Aorta (tissue), 5 donors: ENCODE measurements around the gene CACNA1B. TPM values are rescaled to one million over a fixed set of nuclear protein-coding genes. Genes with fewer than 3 reads are reported as not detected.

Source experiments
- ATAC-seq: fragments of 200-7000 bp; cut with Tn5 transposase; one replicate; pipeline ENCODE4 v1.9.1; 2022; ENCODE audit warnings: moderate library complexity; ENCODE audit not compliant: low FRiP score
- DNase-seq, 2 donors: peaks; one replicate each; pipeline ENCODE4 v3.0.0-alpha.2; 2020
- H3K27ac ChIP-seq, 2 donors: one replicate each; pipeline ENCODE4 v1.5.1; 2013; ENCODE audit warnings: low read length in 2 of 2, mild to moderate bottlenecking in 2 of 2, moderate library complexity in 2 of 2, control low read depth in 1 of 2, inconsistent platforms in 1 of 2, low read depth in 1 of 2
- H3K27me3 ChIP-seq, 2 donors: one replicate each; pipeline ENCODE4 v1.6.1; 2013; ENCODE audit warnings: control low read depth in 1 of 2, low read length in 1 of 2, mild to moderate bottlenecking in 1 of 2, moderate library complexity in 1 of 2; ENCODE audit not compliant: insufficient read depth in 2 of 2, control insufficient read depth in 1 of 2
- H3K36me3 ChIP-seq, 2 donors: one replicate each; pipeline ENCODE4 v1.6.1; 2013; ENCODE audit warnings: control low read depth in 1 of 2, low read length in 1 of 2, mild to moderate bottlenecking in 1 of 2; ENCODE audit not compliant: insufficient read depth in 2 of 2, control insufficient read depth in 1 of 2
- H3K4me1 ChIP-seq, 2 donors: one replicate each; pipeline ENCODE4 v1.6.1; 2013; ENCODE audit warnings: low read length in 2 of 2, control low read depth in 1 of 2, mild to moderate bottlenecking in 1 of 2, moderate library complexity in 1 of 2; ENCODE audit not compliant: insufficient read depth in 2 of 2, control insufficient read depth in 1 of 2
- H3K4me3 ChIP-seq, 2 donors: one replicate each; pipeline ENCODE4 v1.5.1; 2013; ENCODE audit warnings: low read length in 2 of 2, control low read depth in 1 of 2, mild to moderate bottlenecking in 1 of 2
- H3K9me3 ChIP-seq: one replicate; pipeline ENCODE4 v1.6.1; 2013; ENCODE audit warnings: mild to moderate bottlenecking, low read length; ENCODE audit not compliant: control insufficient read depth
- WGBS, 2 donors: extraction: QIAGEN DNeasy Blood & Tissue Kit; methylation state at CpG; one replicate each; pipeline ENCODE4 v1.1.7; 2013; 5-methylcytosine and 5-hydroxymethylcytosine counted together
- intact Hi-C, 2 donors: fragments of 100-400 bp; cut with DNase I; formaldehyde crosslinking; loops; one replicate each; pipeline versions ENCODE4 v1.14.2 to v1.15.0; 2022
- polyA plus RNA-seq, 2 donors: library from polyadenylated mRNA; stranded (reverse); fragments of 200-250 nt; gene quantifications; one replicate each; pipeline ENCODE4 v1.2.3, GENCODE V29; 2013
- total RNA-seq, 2 donors: library from RNA; stranded (reverse); fragmentation: NEBNext Ultra II Directional; extraction: Animal tissue kit (Norgen Biotek cat#: 25700); gene quantifications; one replicate each; pipeline ENCODE4 v1.2.1, GENCODE V29; 2021
- donor health status: healthy with polysubstance abuse.
- donor health status: Bipolar disorder and iron deficiency.
- donor health status: DM: no; HTN: no; CAD: no.
- donor health status: DM: no; HTN: no; CAD: no.
- donor health status: DM: yes; HTN: yes; CAD: no.

Gene CACNA1B
- total and polyA plus RNA-seq, 4 donors = under 0.01 to 0.05 (median 0.03) TPM; not detected in 1

DNA sequence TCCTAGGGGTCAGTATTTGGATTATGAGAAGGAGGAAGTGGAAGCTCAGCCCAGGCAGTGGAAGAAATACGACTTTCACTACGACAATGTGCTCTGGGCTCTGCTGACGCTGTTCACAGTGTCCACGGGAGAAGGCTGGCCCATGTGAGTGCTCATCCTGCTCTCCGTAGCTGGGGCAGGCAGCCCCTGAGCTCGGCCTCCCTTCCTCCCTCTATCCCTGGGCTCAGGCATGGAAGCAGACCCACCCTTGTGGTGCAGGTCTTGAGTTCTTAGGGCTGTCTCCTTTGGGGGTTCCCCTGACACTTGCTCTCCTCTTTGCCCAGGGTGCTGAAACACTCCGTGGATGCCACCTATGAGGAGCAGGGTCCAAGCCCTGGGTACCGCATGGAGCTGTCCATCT, 180.1 kb downstream of the CACNA1B start:
- Histone ChIP-seq H3K27ac (no peak overlapping the region), H3K4me3 (no peak overlapping the region), H3K4me1 (no peaks in the 10 kb centered on the region), H3K27me3 (no peaks in the 10 kb centered on the region), H3K36me3 (no peaks in the 10 kb centered on the region), H3K9me3 (no peaks in the 10 kb centered on the region)
- ATAC-seq = no peak
- WGBS, 2 donors = 73 to 74% methylated on average over 8 of the region's 8 CpGs
- peak in 1 of 2 donors; percentile 17 for DNase-seq
- intact Hi-C loops = no loop called here

DNA sequence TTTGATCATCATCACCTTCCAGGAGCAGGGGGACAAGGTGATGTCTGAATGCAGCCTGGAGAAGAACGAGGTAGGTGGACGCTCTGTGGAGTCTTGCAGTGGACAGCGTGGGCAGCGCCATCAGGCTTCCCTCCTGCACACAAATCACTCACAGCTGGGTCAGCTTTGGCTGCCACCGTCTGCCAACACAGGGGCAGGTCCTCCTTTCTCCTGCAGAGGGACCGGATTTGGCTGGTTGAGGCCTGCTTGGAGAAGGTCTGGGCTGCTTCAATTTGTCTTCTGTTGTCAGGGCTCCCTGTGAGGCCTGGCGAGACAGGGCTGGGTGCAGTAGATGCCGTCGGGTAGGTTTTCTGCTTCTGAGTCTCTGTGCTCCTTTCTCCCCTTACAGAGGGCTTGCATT, 180.6 kb downstream of the CACNA1B start:
- 79 to 83% methylated on average over 9 of the region's 9 CpGs for WGBS, 2 donors
- Histone ChIP-seq H3K27ac (no peak overlapping the region), H3K36me3 (no peaks in the 10 kb centered on the region), H3K4me1 (no peaks in the 10 kb centered on the region), H3K27me3 (no peaks in the 10 kb centered on the region), H3K4me3 (no peak overlapping the region), H3K9me3 (no peaks in the 10 kb centered on the region)
- ATAC-seq = no peak
- DNase-seq = peak; percentile 9 to 16
- intact Hi-C loops = no loop called here

DNA sequence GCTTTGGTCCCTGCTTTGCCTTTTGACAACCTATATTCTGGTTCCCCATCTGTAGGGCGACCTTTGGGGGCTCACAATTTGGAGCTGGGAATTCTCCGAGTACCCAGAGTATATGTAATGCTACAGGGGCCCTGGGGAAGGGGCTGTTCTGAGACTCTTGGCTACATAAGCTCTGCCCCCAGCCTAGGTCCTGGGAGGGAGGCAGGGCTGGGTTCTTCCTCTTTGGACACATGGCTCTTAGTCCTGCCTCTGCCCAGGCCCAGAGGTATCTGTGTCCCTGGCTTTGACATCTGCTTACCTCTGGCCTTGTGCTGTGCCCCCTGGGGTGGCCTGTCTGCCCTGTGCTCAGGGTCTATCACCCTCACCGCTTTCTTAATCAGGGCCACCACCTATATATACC, 181.6 kb downstream of the CACNA1B start:
- Histone ChIP-seq H3K27me3 (no peaks in the 10 kb centered on the region), H3K4me3 (no peak overlapping the region), H3K9me3 (no peaks in the 10 kb centered on the region), H3K36me3 (no peaks in the 10 kb centered on the region), H3K27ac (no peak overlapping the region), H3K4me1 (no peaks in the 10 kb centered on the region)
- DNase-seq (peak in 1 of 2 donors; percentile 11), ATAC-seq (no peak)
- intact Hi-C loops = no loop called here
- WGBS, 2 donors = 76 to 77% methylated on average over 3 of the region's 3 CpGs

DNA sequence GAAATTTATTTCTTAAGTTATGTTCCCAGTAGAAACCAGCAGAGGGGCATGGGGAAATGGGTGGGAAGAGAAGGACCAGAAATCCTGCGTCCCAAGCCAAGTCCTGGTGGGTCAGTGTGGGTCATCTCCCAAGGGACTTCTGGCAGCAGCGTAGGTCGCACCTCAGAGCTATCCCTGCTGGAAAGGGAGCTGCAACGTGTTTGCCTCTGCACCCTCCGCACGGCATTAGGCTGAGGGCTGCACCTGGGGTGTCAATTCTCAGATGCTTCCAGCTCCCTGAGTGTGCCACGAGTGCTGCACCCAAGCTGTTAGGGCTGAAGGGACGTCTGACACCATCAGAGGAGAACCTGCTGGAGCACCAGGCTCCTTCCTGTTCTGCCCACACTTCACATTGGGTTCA, 182.8 kb downstream of the CACNA1B start:
- WGBS, 2 donors = 66 to 71% methylated on average over 8 of the region's 8 CpGs
- ATAC-seq = no peak

DNA sequence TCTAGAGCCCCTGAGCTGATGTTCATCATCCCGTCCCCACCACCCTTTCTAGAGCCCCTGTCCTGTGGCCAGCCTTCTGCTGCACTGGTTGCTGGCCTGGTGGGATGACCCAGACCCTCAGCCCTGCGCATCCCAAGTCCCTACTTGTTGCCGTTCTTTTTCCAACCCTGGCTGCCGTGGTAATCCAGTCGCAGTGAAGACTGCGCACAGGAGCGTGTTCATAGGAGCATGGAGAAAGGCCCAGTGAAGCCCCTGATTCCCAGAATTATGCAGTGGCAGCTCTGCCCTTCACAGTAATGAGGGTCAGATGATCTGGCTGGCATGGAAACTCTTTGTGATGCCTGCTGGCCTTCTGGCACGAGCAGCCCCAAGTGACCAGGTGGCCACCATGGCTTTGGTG, 183.3 kb downstream of the CACNA1B start:
- Histone ChIP-seq H3K4me1 (no peaks in the 10 kb centered on the region), H3K27me3 (no peaks in the 10 kb centered on the region), H3K27ac (no peak overlapping the region), H3K4me3 (no peak overlapping the region), H3K36me3 (no peaks in the 10 kb centered on the region), H3K9me3 (no peaks in the 10 kb centered on the region)
- 85 to 96% methylated on average over 8 of the region's 8 CpGs for WGBS, 2 donors
- ATAC-seq (no peak), DNase-seq (peak in 1 of 2 donors; percentile 38)
- intact Hi-C loops = no loop called here

More for the DNA sequence above, 182.8 kb downstream of the CACNA1B start:
- intact Hi-C loops = no loop called here
- Histone ChIP-seq H3K27ac (no peak overlapping the region), H3K27me3 (no peaks in the 10 kb centered on the region), H3K4me1 (no peaks in the 10 kb centered on the region), H3K4me3 (no peak overlapping the region), H3K9me3 (no peaks in the 10 kb centered on the region), H3K36me3 (no peaks in the 10 kb centered on the region)
- DNase-seq = peak; percentile 9 to 42

DNA sequence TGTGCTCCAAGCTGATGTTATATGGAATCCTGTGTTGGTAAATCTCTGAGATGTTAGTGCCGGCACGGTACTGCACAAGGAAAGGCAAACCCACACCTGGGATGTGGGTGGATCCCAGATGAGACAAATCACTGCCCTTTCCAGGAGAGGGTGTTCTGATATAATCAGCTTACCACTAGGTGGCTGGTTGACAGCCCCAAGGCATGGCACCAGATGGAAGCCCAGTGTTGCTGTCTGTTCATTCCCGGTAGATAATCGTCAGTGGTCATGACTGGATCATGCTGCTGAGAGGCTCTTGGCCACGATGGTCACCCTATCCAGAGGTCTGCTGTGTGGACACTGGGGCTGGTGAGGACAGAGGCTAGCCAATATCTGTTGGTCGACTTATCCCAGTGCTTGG, 184.0 kb downstream of the CACNA1B start:
- H3K4me1 ChIP-seq = no peaks in the 10 kb centered on the region
- peak in 1 of 2 donors; percentile 47 for DNase-seq
- 82 to 89% methylated on average over 6 of the region's 6 CpGs for WGBS, 2 donors
- H3K27ac ChIP-seq = no peak overlapping the region
- no peaks in the 10 kb centered on the region for H3K27me3 ChIP-seq
- H3K4me3 ChIP-seq = no peak overlapping the region
- H3K9me3 ChIP-seq = no peaks in the 10 kb centered on the region
- no peak for ATAC-seq
- no peaks in the 10 kb centered on the region for H3K36me3 ChIP-seq
- intact Hi-C loops = no loop called here

DNA sequence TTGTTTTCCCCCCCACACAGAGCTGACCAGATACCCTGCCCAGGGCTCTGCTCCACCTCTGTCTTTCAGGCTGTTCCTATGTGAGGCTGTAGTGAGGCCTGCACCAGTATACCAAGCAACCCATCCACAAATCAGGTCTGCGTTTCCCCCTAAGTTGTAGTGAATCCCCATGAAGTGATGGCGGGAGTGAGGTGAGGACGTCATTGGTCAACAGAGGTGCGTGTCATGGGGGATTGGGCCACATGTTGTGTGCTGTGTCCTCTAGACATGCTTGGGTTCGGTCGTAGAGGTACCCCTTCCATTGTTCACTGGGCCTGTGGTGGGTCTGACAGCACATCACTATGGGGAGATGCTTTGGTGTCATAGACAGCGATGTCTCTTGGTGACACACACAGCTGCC, 184.6 kb downstream of the CACNA1B start:
- no peak for DNase-seq
- Histone ChIP-seq H3K36me3 (no peaks in the 10 kb centered on the region), H3K9me3 (no peaks in the 10 kb centered on the region), H3K4me3 (no peak overlapping the region), H3K4me1 (no peaks in the 10 kb centered on the region), H3K27me3 (no peaks in the 10 kb centered on the region), H3K27ac (no peak overlapping the region)
- 88 to 95% methylated on average over 7 of the region's 7 CpGs for WGBS, 2 donors
- intact Hi-C loops = no loop called here
- no peak for ATAC-seq

DNA sequence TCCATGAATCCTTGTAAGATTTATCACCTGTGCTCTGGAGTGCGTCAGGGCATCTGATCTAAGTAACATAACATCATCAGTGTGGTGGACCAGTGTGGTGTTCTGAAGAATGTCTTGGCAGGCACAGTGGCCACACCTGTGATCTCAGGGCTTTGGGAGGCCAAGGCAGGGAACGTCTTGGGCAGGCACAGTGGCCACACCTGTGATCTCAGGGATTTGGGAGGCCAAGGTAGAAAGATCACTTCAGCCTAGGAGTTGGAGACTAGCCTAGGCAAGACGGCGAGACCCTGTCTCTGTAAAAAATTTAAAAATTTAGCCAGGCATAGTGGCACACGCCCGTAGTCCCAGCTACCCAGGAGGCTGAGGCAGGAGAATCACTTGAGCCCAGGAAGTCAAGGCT, 185.5 kb downstream of the CACNA1B start:
- Histone ChIP-seq H3K9me3 (no peaks in the 10 kb centered on the region), H3K36me3 (no peaks in the 10 kb centered on the region), H3K27ac (no peak overlapping the region), H3K4me3 (no peak overlapping the region), H3K4me1 (no peaks in the 10 kb centered on the region), H3K27me3 (no peaks in the 10 kb centered on the region)
- intact Hi-C loops = no loop called here
- DNase-seq = peak in 1 of 2 donors; percentile 23
- WGBS, 2 donors = 81 to 82% methylated on average over 6 of the region's 6 CpGs
- no peak for ATAC-seq

DNA sequence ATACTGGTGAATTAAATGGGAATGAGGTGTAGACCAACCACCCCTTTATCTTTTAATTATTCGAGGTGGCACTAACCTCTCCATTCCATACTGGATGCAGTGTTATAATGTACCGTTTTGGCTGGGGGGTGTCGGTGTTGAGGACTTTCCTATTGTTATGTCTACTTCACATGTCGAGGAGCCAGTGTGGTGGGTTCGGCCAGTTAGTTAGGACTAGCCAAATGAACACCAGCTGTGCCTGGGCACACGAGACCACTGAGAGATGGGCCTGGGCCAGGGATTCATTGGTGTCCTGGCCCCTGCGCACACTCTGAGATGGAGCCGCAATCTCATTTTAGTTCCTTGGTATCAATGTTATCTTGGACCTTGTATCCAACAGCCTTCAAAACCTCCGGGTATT, 186.2 kb downstream of the CACNA1B start:
- no peaks in the 10 kb centered on the region for H3K36me3 ChIP-seq
- WGBS, 2 donors = 78% methylated on average over 9 of the region's 9 CpGs
- no peaks in the 10 kb centered on the region for H3K4me1 ChIP-seq
- no peaks in the 10 kb centered on the region for H3K9me3 ChIP-seq
- DNase-seq (peak in 1 of 2 donors; percentile 20), ATAC-seq (no peak)
- no peaks in the 10 kb centered on the region for H3K27me3 ChIP-seq
- no peak overlapping the region for H3K27ac ChIP-seq
- H3K4me3 ChIP-seq = no peak overlapping the region
- intact Hi-C loops = no loop called here
